Neural cell (in vitro differentiated cells): ENCODE results near the gene ZSWIM5. TPM values are rescaled to one million over a fixed set of nuclear protein-coding genes. Genes with fewer than 3 reads are reported as not detected.
"Not testable (repeated sequence)": the region's sequence is repeated elsewhere in the genome, so short reads cannot be mapped to it uniquely, and the experiment has no call there.

ENCODE experiments used
- H2AFZ ChIP-seq: fragments of 200-600, 300-800 bp; sonication (generic), shearing (Covaris generic); 2 replicates; pipeline ENCODE4 v1.6.0; 2014; ENCODE audit warnings: low read depth, mild to moderate bottlenecking, antibody characterized with exemption, low read length, moderate library complexity
- H3F3A ChIP-seq: fragments of 200-600 bp; shearing (Covaris generic); 2 replicates; pipeline ENCODE4 v1.6.1; 2016; ENCODE audit warnings: mild to moderate bottlenecking, moderate library complexity, mixed read lengths, antibody characterized with exemption, low read length; ENCODE audit not compliant: insufficient read depth, poor library complexity, severe bottlenecking
- H3K27ac ChIP-seq: fragments of 200-600, 300-800 bp; sonication (generic), shearing (Covaris generic); 2 replicates; pipeline ENCODE4 v1.5.1; 2014; ENCODE audit warnings: mild to moderate bottlenecking, low read length, moderate library complexity
- H3K27me3 ChIP-seq: fragments of 300-800, 200-600 bp; sonication (generic), shearing (Covaris generic); 2 replicates; pipeline ENCODE4 v1.6.0; 2014; ENCODE audit warnings: mild to moderate bottlenecking, low read depth, low read length, moderate library complexity; ENCODE audit not compliant: insufficient read depth
- H3K36me3 ChIP-seq: fragments of 300-800, 200-600 bp; sonication (generic), shearing (Covaris generic); 2 replicates; pipeline ENCODE4 v1.5.1; 2014; ENCODE audit warnings: mild to moderate bottlenecking, antibody characterized with exemption, low read length, moderate library complexity; ENCODE audit not compliant: insufficient read depth
- H3K4me2 ChIP-seq: fragments of 300-800, 200-600 bp; sonication (generic), shearing (Covaris generic); 2 replicates; pipeline ENCODE4 v1.6.0; 2014; ENCODE audit warnings: mild to moderate bottlenecking, low read length
- H3K4me3 ChIP-seq: fragments of 300-800, 200-600 bp; sonication (generic), shearing (Covaris generic); 2 replicates; pipeline ENCODE4 v1.5.1; 2014; ENCODE audit warnings: mild to moderate bottlenecking, low read length, moderate library complexity
- H3K79me2 ChIP-seq: fragments of 200-600 bp; shearing (Covaris generic); replicated peaks from 2 replicates; pipeline ENCODE4 v1.6.0; 2014; ENCODE audit warnings: mild to moderate bottlenecking, low read length, moderate library complexity; ENCODE audit not compliant: insufficient read depth
- H3K9ac ChIP-seq: fragments of 300-800, 200-600 bp; sonication (generic), shearing (Covaris generic); 2 replicates; pipeline ENCODE4 v1.6.1; 2016; ENCODE audit warnings: mild to moderate bottlenecking, low read length, mixed read lengths
- H3K9me2 ChIP-seq: fragments of 200-600 bp; shearing (Covaris generic); 2 replicates; pipeline ENCODE4 v1.6.1; 2016; ENCODE audit warnings: mild to moderate bottlenecking, low read length, mixed read lengths; ENCODE audit not compliant: insufficient read depth
- H3K9me3 ChIP-seq: fragments of 200-600, 300-800 bp; sonication (generic), shearing (Covaris generic); 2 replicates; pipeline ENCODE4 v1.6.1; 2016; ENCODE audit warnings: mild to moderate bottlenecking, mixed run types, low read length, moderate library complexity, mixed read lengths
- H4K20me1 ChIP-seq: fragments of 200-600 bp; shearing (Covaris generic); 2 replicates; pipeline ENCODE4 v1.6.1; 2016; ENCODE audit warnings: mild to moderate bottlenecking, mixed run types; ENCODE audit not compliant: insufficient read depth
- EP300 ChIP-seq: fragments of 450-650 bp; conservative IDR thresholded peaks from 2 replicates; pipeline ENCODE4 v1.6.1; 2014; ENCODE audit warnings: antibody characterized with exemption, mild to moderate bottlenecking, moderate library complexity; ENCODE audit not compliant: poor library complexity, severe bottlenecking
- EZH2 ChIP-seq: fragments of 200-600, 300-800 bp; shearing (Covaris generic), sonication (generic); IDR thresholded peaks from 2 replicates; pipeline ENCODE4 v1.6.1; 2014; ENCODE audit warnings: antibody characterized with exemption, low read length, borderline replicate concordance, mild to moderate bottlenecking; ENCODE audit not compliant: insufficient read depth, poor library complexity, severe bottlenecking
- MXI1 ChIP-seq: fragments of 450-650 bp; conservative IDR thresholded peaks from 2 replicates; pipeline ENCODE4 v1.6.1; 2014; ENCODE audit warnings: antibody characterized with exemption, mild to moderate bottlenecking; ENCODE audit not compliant: poor library complexity, severe bottlenecking
- POLR2AphosphoS5 ChIP-seq: IDR thresholded peaks from 2 replicates; pipeline ENCODE4 v1.6.1; 2012
- RAD21 ChIP-seq: fragments of 450-650 bp; conservative IDR thresholded peaks from 2 replicates; pipeline ENCODE4 v1.6.1; 2014; ENCODE audit warnings: antibody characterized with exemption, mild to moderate bottlenecking, moderate library complexity
- SMC3 ChIP-seq: fragments of 450-650 bp; conservative IDR thresholded peaks from 2 replicates; pipeline ENCODE4 v1.6.1; 2014; ENCODE audit warnings: antibody characterized with exemption, mild to moderate bottlenecking, moderate library complexity; ENCODE audit not compliant: poor library complexity
- TAF1 ChIP-seq: IDR thresholded peaks from 2 replicates; pipeline ENCODE4 v1.6.1; 2012; ENCODE audit warnings: low read depth
- polyA plus RNA-seq: library from polyadenylated mRNA; depleted of rRNA; stranded (reverse); fragments of >200 nt; gene quantifications from 2 replicates; pipeline ENCODE4 v1.2.3, GENCODE V29; 2014
- TF ChIP-seq, protein P1 (sequence below): IDR thresholded peaks from 2 replicates; pipeline ENCODE4 v1.6.1; 2012; ENCODE audit warnings: borderline replicate concordance
- TF ChIP-seq, protein P2 (sequence below): fragments of 450-650 bp; IDR thresholded peaks from 2 replicates; pipeline ENCODE4 v1.5.1; 2014; ENCODE audit warnings: antibody characterized with exemption, mild to moderate bottlenecking, moderate library complexity; ENCODE audit not compliant: poor library complexity, severe bottlenecking

The ZSWIM5 gene
- polyA plus RNA-seq, 1 donor from 2014 or later = 27.2 TPM

DNA sequence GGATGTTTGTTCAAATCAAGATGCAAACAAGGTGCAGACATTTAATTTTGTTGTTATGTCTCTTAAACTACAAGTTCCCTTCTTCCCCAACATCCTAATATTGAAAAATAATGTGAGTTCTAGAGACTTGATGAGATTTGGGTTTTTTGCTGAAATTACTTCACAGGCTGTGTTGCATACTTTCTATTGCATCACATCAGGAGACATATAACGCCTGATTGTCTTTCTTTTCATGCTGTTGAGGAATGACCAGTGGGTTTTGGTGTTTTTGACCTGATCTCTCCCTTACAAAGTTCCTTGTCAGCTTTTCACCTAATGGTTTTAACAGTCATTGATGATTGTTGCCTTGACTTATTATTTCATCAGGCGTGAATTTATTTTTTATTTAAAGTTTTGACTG, 111.0 kb downstream of the ZSWIM5 start:
- H3K36me3 ChIP-seq = no peaks in the 10 kb centered on the region
- H3K4me3 ChIP-seq = no peak overlapping the region
- TF ChIP-seq RAD21 = no peak
- TF ChIP-seq, protein P1, sequence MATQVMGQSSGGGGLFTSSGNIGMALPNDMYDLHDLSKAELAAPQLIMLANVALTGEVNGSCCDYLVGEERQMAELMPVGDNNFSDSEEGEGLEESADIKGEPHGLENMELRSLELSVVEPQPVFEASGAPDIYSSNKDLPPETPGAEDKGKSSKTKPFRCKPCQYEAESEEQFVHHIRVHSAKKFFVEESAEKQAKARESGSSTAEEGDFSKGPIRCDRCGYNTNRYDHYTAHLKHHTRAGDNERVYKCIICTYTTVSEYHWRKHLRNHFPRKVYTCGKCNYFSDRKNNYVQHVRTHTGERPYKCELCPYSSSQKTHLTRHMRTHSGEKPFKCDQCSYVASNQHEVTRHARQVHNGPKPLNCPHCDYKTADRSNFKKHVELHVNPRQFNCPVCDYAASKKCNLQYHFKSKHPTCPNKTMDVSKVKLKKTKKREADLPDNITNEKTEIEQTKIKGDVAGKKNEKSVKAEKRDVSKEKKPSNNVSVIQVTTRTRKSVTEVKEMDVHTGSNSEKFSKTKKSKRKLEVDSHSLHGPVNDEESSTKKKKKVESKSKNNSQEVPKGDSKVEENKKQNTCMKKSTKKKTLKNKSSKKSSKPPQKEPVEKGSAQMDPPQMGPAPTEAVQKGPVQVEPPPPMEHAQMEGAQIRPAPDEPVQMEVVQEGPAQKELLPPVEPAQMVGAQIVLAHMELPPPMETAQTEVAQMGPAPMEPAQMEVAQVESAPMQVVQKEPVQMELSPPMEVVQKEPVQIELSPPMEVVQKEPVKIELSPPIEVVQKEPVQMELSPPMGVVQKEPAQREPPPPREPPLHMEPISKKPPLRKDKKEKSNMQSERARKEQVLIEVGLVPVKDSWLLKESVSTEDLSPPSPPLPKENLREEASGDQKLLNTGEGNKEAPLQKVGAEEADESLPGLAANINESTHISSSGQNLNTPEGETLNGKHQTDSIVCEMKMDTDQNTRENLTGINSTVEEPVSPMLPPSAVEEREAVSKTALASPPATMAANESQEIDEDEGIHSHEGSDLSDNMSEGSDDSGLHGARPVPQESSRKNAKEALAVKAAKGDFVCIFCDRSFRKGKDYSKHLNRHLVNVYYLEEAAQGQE = no peak
- H3K27ac ChIP-seq = no peak overlapping the region
- H3K9me3 ChIP-seq = no peaks in the 10 kb centered on the region
- H3K79me2 ChIP-seq = no peaks in the 10 kb centered on the region
- H3K9ac ChIP-seq = no peak overlapping the region
- no peaks in the 10 kb centered on the region for H3K27me3 ChIP-seq
- H3K4me2 ChIP-seq = no peak overlapping the region
- no peaks in the 10 kb centered on the region for H3F3A ChIP-seq
- H3K9me2 ChIP-seq = no peaks in the 10 kb centered on the region
- H2AFZ ChIP-seq = no peak overlapping the region
- H4K20me1 ChIP-seq = no peaks in the 10 kb centered on the region

DNA sequence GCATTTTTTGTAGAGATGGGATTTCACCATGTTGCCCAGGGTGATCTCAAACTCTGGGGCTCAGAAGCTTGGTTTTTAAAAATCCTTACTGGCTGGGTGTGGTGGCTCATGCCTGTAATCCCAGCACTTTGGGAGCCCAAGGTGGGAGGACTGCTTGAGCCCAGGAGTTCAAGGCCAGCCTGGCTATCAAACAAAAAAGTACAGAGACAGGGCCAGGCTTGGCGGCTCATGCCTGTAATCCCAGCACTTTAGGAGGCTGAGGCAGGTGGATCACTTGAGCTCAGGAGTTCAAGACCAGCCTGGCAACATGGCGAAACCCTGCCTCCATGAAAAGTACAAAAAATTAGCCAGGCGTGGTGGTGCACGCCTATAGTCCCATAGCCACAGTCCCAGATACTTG, 112.0 kb downstream of the ZSWIM5 start:
- H3K9me3 ChIP-seq, H4K20me1 ChIP-seq, H3K4me2 ChIP-seq, H3K27me3 ChIP-seq, H3K79me2 ChIP-seq, H2AFZ ChIP-seq, H3K9ac ChIP-seq, H3K4me3 ChIP-seq, H3K9me2 ChIP-seq, H3F3A ChIP-seq, H3K36me3 ChIP-seq, H3K27ac ChIP-seq: not testable (repeated sequence)

DNA sequence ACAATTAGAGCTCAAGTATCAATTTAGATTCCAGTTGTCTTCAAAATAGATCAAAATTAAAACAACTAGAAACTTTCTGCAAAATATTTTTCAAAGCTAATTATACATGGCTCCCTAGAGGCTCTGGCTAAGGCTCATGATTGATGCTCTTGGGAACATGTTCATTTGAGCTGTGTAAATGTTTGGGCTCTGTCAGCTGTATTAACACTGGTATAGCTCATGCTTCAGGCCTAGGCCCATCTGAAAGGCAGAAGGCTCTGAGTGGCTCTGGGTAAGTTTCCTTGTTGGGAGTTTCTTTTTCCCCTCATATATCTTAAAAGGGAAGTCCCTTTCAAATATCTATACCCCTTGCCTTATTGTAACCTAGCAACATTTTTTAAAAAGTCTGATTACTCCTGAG, 113.1 kb downstream of the ZSWIM5 start:
- no peak overlapping the region for H3K4me3 ChIP-seq
- no peak overlapping the region for H3K4me2 ChIP-seq
- TF ChIP-seq EP300 (no peak), POLR2AphosphoS5 (no peak), MXI1 (no peak), SMC3 (no peak), RAD21 (no peak), EZH2 (no peak), TAF1 (no peak)
- TF ChIP-seq, protein P1 = no peak
- TF ChIP-seq, protein P2, sequence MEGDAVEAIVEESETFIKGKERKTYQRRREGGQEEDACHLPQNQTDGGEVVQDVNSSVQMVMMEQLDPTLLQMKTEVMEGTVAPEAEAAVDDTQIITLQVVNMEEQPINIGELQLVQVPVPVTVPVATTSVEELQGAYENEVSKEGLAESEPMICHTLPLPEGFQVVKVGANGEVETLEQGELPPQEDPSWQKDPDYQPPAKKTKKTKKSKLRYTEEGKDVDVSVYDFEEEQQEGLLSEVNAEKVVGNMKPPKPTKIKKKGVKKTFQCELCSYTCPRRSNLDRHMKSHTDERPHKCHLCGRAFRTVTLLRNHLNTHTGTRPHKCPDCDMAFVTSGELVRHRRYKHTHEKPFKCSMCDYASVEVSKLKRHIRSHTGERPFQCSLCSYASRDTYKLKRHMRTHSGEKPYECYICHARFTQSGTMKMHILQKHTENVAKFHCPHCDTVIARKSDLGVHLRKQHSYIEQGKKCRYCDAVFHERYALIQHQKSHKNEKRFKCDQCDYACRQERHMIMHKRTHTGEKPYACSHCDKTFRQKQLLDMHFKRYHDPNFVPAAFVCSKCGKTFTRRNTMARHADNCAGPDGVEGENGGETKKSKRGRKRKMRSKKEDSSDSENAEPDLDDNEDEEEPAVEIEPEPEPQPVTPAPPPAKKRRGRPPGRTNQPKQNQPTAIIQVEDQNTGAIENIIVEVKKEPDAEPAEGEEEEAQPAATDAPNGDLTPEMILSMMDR = no peak
- H3K27me3 ChIP-seq = no peaks in the 10 kb centered on the region
- no peaks in the 10 kb centered on the region for H3K9me2 ChIP-seq
- no peaks in the 10 kb centered on the region for H3K9me3 ChIP-seq
- H3K79me2 ChIP-seq = no peaks in the 10 kb centered on the region
- H2AFZ ChIP-seq = no peak overlapping the region
- no peak overlapping the region for H3K9ac ChIP-seq
- no peak overlapping the region for H3K27ac ChIP-seq
- no peaks in the 10 kb centered on the region for H3F3A ChIP-seq
- no peaks in the 10 kb centered on the region for H4K20me1 ChIP-seq
- H3K36me3 ChIP-seq = no peaks in the 10 kb centered on the region
